ENCODE results near the gene MEPCE. TPM values are rescaled to one million over a fixed set of nuclear protein-coding genes. Genes with fewer than 3 reads are reported as not detected.

The MEPCE gene
- total and polyA plus RNA-seq, 9 of the 15 experiments (the other 6 are each of a cell fraction or from before 2014, with no cell fraction given), result 10.9 to 76.3 (median 44.1) TPM

- POLR2A ChIA-PET, result interaction anchor here (0.7 to 1.1 kb wide), 2 partner anchors 10 to 484 kb away, joined by 3 read pairs; no protein-coding TSS in a partner anchor
- Histone ChIP-seq H3K27me3 (ENCODE audit: control insufficient read depth in 2 of 2, insufficient read depth in 2 of 2, low read length in 2 of 2) (no peaks in the 10 kb centered on the region), H3K9me3 (replicated peaks; ENCODE audit: control insufficient read depth, insufficient read depth, low read depth, low read length) (peaks cover 4% of the 10 kb centered on the region; the same call in 1 of the 2 replicates), H3K4me3 (no peak overlapping the region), H2AFZ (ENCODE audit: low read depth, low read length) (no peak overlapping the region), H3K79me2 (ENCODE audit: control insufficient read depth, insufficient read depth, low read length) (peaks cover 9% of the 10 kb centered on the region), H3K4me2 (ENCODE audit: insufficient read depth, low read length) (no peak overlapping the region), H3K9ac (ENCODE audit: insufficient read depth in 1 of 2, low read depth in 2 of 2, low read length in 2 of 2) (no peak overlapping the region), H4K20me1 (replicated peaks; ENCODE audit: control insufficient read depth, insufficient read depth, low read length) (no peaks in the 10 kb centered on the region), H3K27ac (ENCODE audit: extremely low read depth, low read depth, low read length) (no peak overlapping the region), H3K4me1 (replicated peaks in 1 of 2; ENCODE audit: control insufficient read depth in 2 of 2, insufficient read depth in 2 of 2, low read length in 2 of 2) (peaks cover 3 to 20% of the 10 kb centered on the region in 2 experiments; a peak in 4 of 5 replicates), H3K9me1 (ENCODE audit: control insufficient read depth, insufficient read depth, low read length) (no peaks in the 10 kb centered on the region), H3K36me3 (ENCODE audit: control insufficient read depth, insufficient read depth, low read length) (no peaks in the 10 kb centered on the region)
- TF ChIP-seq ZNF316 (IDR thresholded peaks at IDR 0.05), result peak; percentile 84
- no peak for TF ChIP-seq ELF4 (CRISPR knock-in tag; IDR thresholded peaks at IDR 0.05)
- TF ChIP-seq ZNF121 (CRISPR knock-in tag; conservative IDR thresholded peaks at IDR 0.05), result no peak
- no peak for TF ChIP-seq MYC (IDR thresholded peaks at IDR 0.05; ENCODE audit: low read depth, low read length)
- TF ChIP-seq MYC (CRISPR knock-in tag; IDR thresholded peaks at IDR 0.05; ENCODE audit: borderline replicate concordance, low read depth), result no peak
- TF ChIP-seq IFI16 (CRISPR knock-in tag; IDR thresholded peaks at IDR 0.05), result no peak
- TF ChIP-seq MAFF (IDR thresholded peaks at IDR 0.05; ENCODE audit: low read length), result peak; percentile 16; the same call in 1 of the 2 replicates
- no peak for TF ChIP-seq ZNF174 (CRISPR knock-in tag; IDR thresholded peaks at IDR 0.05)
- no peak for TF ChIP-seq ZNF175 (CRISPR knock-in tag; IDR thresholded peaks at IDR 0.05; ENCODE audit: low read depth)
- no peak for TF ChIP-seq PHB (CRISPR knock-in tag; IDR thresholded peaks at IDR 0.05)
- TF ChIP-seq, protein P1, sequence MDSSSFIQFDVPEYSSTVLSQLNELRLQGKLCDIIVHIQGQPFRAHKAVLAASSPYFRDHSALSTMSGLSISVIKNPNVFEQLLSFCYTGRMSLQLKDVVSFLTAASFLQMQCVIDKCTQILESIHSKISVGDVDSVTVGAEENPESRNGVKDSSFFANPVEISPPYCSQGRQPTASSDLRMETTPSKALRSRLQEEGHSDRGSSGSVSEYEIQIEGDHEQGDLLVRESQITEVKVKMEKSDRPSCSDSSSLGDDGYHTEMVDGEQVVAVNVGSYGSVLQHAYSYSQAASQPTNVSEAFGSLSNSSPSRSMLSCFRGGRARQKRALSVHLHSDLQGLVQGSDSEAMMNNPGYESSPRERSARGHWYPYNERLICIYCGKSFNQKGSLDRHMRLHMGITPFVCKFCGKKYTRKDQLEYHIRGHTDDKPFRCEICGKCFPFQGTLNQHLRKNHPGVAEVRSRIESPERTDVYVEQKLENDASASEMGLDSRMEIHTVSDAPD (CRISPR knock-in tag; IDR thresholded peaks at IDR 0.05), result no peak
- TF ChIP-seq SRSF3 (IDR thresholded peaks at IDR 0.05; ENCODE audit: insufficient read depth, low read length), result no peak
- peak; percentile 36 for TF ChIP-seq MAFG (tag; conservative IDR thresholded peaks at IDR 0.05)
- no peak for TF ChIP-seq XRCC5 (IDR thresholded peaks at IDR 0.05; ENCODE audit: low read depth, low read length)
- TF ChIP-seq C11orf30 (IDR thresholded peaks at IDR 0.05; ENCODE audit: low read depth), result peak; percentile 75
- 44% methylated on average over 1 of the region's 1 CpG for WGBS (ENCODE audit: insufficient coverage, low coverage, missing lambda C conversion rate)
- in situ Hi-C loops (cut with MboI) (no loop called here), intact Hi-C loops (cut with micrococcal nuclease) (no loop called here)
- ATAC-seq (no peak), FAIRE-seq (no peak), DNase-seq (ENCODE audit: extremely low read depth in 1 of 4, low spot score in 3 of 4) (no peak)
- CTCF ChIA-PET (ENCODE audit: low intra/inter-chr PET ratio), result no interaction called here
- no TSS peak for BruUV-seq (replicated peaks)
Observed at GRCh38 chr7:100425347-100425746, 4.3 kb upstream of the MEPCE start.
